Limb (tissue), 2 donors: ENCODE measurements around the gene COL4A1.

Experiments
- DNase-seq, 2 donors: peaks; one replicate each; pipeline ENCODE4 v3.0.0-alpha.2; 2016; ENCODE audit errors: extremely low spot score in 2 of 2

The COL4A1 gene

DNA sequence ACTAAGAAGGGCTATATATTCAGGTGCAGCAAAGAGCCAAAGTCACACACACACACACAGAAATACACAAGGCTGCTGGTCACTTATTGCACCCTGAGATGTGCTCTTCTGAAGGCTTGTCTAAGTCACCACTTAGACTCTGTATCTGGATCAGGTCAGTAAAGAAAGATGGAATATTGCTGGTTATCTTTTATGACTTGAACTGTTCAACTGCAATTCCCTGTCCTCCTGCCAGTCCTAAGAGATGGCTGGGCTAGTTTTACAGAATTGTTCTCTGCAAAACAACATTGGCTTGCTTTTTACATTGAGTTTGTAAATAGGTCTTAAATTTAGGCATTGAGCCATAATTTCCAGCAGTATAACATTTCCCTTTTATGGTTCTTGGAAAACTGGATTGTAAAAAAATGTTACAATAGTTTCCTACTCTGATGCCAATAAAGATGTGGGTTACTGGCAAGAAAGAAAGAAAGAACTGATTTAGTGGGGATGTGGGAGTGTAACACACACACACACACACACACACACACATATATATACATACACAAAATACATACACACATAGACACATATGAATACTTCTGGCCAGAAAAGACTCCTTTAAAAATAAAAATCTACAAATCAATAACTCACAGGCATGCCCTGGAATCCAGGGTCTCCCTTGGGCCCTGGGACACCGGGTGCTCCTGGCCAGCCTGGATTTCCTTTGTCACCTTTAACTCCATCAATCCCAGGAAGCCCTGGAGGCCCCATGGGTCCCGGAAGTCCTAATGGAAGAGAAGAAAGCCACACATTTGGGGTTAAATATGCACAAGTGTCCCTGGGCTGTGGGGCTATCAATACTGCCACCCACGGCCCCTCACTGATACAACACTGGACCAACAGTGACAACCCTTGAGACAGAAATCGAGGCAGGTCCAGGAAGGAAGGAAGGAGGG lies 137.7 kb downstream of the COL4A1 start:
- peak in 1 of 2 donors; percentile 75 for DNase-seq

DNA sequence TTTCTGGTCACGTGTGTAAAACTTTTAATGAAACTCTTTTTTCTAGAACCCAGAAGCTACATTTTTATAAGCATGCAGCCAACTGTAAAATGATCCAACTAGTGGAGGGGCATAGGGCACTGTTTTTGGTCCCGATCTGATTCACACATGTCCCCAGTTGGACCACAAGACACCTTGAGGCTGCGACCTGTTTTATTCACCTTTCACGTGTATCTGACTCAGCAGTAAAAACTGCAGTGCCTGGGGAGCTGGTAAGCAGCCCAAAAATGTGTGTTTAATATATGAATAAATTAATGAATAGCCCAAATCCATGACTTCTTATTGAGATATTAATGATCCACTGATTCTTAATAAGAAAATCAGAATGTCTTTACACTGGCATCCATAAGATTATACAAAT lies 140.4 kb downstream of the COL4A1 start:
- DNase-seq = no peak

- no peak for DNase-seq
Measured at GRCh38 chr13:110164706-110165105, 142.3 kb downstream of the COL4A1 start.

DNA sequence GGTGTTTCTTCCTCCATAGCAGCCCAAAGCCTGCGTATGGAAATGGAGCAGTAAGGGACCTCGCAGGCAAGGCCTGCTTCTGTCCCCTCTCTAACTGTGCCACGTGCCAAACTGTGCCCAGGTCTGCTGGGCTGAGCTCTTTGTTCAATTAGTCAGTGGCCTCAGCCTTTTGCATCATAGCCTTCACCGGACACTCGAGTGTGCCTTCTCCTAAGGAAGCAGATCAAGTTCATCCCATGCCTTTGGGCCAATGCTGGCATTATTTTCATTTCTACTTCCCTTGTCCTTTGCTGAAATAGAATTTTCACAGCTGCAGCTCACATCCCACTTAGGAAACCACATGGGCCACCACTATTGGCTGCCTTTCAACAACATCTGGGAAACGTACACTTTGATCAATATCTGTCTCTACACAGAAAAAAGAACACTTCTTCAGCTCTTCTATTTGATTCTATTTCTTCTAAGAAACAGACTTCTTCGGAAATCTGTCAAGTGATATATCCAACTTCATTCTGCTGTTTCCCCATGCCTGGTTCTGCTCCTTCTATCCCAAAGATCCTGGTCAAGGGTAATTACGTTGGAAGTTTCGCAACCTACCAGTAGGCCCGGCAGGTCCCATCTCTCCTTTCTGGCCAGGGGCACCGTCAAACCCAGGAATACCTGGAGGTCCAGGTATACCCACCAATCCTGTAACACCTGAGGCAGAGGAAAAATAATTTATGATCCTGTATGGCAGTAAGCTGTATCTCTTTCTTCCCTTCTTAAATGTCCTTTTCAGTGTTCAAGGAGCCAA lies 143.9 kb downstream of the COL4A1 start:
- DNase-seq = peak in 1 of 2 donors; percentile 36

DNA sequence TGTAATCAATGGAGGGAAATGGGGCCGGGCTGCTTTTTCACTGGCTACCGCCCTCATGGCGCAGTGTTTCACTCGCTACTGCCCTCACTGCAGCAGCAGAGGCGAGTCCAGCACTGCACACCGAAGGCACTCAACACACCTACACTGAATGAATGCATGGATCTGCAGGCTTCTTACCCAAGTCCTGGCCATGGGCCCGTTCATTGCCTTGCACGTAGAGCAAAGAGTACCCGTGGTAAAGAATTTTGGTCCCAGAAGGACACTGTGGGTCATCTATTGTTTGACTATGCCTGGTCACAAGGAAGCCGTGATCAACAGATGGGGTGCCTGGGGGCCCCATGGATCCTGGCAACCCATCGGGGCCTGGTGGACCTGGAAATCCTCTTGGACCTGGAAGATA lies 144.9 kb downstream of the COL4A1 start:
- no peak for DNase-seq

GRCh38 chr13:110161112-110161882 lies 145.7 kb downstream of the COL4A1 start:
- no peak for DNase-seq

GRCh38 chr13:110158226-110158625 lies 148.7 kb downstream of the COL4A1 start:
- DNase-seq = no peak

- DNase-seq = no peak
Measured at GRCh38 chr13:110157718-110158117, 149.2 kb downstream of the COL4A1 start.

- DNase-seq = no peak
Measured at GRCh38 chr13:110156301-110157049, 150.5 kb downstream of the COL4A1 start.

- no peak for DNase-seq
Measured at GRCh38 chr13:110155072-110155471, 151.9 kb downstream of the COL4A1 start.

GRCh38 chr13:110154410-110154933 lies 152.5 kb downstream of the COL4A1 start:
- DNase-seq = no peak

- no peak for DNase-seq
Measured at GRCh38 chr13:110152351-110152750, 154.6 kb downstream of the COL4A1 start.

GRCh38 chr13:110151462-110151861 lies 155.5 kb downstream of the COL4A1 start:
- no peak for DNase-seq

DNA sequence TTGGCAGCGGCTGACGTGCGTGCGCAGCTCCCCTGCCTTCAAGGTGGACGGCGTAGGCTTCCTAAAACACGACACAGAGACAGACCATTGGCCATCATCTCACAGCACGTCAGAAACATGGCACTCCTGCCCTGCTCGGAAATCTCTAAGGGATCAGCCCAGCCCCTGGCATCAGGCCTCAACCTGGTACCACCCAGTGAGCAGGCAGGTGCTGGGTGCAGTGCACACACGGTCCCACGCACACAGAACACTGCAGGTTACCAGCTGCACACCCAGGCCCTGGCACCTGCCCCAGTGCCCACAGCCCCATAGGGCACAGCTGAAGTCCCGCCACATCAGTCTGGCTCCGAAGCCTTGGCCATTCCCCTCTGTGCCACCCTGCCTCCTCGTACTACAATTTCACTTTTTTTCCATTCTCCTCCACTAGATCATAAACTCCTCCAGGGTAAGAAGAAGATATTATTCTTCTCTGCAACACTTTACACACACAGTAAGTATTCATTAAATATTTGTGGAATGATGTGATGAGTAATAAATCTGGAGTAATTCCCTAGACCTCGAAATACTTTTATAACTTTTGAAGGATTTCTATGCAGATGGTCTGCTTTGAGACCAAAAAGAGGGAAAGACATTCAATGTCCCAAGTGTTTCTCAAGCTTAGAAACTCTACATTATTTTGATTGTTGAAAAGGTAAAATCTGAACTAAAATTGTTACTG lies 156.4 kb downstream of the COL4A1 start:
- DNase-seq = no peak

DNA sequence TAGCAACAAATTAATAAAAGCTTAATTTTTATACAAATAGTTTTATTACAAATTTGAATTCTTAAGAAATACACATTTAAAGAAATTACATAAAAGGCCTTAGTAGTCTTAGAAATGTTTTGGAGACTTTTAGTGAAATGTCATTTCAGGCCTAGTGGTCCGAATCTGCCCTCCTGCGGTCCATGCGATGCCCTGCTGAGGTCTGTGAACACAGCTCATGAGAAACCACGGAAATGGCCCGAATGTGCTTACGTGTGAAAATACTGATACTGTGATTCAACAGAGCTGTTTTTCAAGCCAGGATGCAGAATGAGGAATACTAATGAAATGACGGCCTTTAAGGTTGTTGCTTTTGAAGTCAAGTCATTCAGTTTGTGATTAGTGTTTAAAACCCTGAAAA lies 157.9 kb downstream of the COL4A1 start:
- DNase-seq = no peak

DNA sequence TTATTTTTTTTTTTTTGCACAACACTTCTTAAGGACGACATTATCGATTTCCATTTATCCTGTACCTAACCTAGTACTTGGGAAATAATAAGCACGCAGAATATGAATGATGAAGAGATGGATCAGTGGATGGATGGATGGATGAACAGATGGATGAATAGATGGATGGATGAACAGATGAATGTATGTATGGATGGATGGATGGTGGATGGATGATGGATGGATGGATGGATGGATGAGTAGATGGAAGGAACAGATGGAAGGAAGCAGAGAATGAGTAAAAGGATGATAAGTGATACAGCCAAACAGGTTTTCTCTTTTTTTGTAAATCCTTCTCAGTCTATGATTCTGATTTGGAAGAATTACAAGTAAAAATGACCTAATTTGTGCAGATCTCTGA lies 166.9 kb downstream of the COL4A1 start:
- DNase-seq = no peak

DNA sequence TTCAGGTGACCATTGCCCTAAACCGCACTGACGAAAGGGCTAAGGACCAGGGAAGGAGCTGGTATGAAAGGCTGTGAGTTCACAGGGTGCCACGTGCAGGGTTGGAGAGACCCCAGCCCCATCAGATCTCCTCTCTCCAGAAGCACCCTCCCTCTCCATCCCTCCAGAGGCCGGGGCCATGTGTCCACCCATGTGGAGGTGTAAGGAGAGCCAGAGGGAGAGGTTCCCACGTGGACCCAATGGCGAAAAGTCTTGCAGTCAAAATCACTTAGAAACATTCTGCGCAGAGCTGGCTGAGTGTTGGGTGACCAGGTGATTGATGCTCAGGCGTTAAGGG lies 168.3 kb downstream of the COL4A1 start:
- DNase-seq = no peak

- DNase-seq = peak; percentile 32 to 61
Measured at GRCh38 chr13:110138010-110138699, 168.8 kb downstream of the COL4A1 start.

GRCh38 chr13:110137680-110138009 lies 169.3 kb downstream of the COL4A1 start:
- DNase-seq = peak in 1 of 2 donors; percentile 27
